Measurements from ENCODE around the gene ZNF92. TPM values are rescaled to one million over a fixed set of nuclear protein-coding genes. Genes with fewer than 3 reads are reported as not detected.
A peak's percentile ranks its signal among the peaks of the same experiment; 100 is the strongest.

ZNF92 gene
- total and polyA plus RNA-seq, 2 of the 13 experiments (the other 11 are each of a cell fraction or from before 2014, with no cell fraction given) = 4.0 to 13.2 TPM

- TF ChIP-seq ZBTB7B (CRISPR knock-in tag; IDR thresholded peaks at IDR 0.05) (peak; percentile 81), GPN1 (CRISPR knock-in tag; IDR thresholded peaks at IDR 0.05; ENCODE audit: borderline replicate concordance) (no peak), TOE1 (CRISPR knock-in tag; IDR thresholded peaks at IDR 0.05) (no peak), RFXAP (CRISPR knock-in tag; IDR thresholded peaks at IDR 0.05; ENCODE audit: borderline replicate concordance) (peak; percentile 75; the same call in 1 of the 2 replicates), PATZ1 (CRISPR knock-in tag; IDR thresholded peaks at IDR 0.05) (peak; percentile 89), KAT7 (CRISPR knock-in tag; IDR thresholded peaks at IDR 0.05; ENCODE audit: borderline replicate concordance) (0 out of 2 replicates have a peak, but pooled peaks have one; percentile 42), ZNF597 (CRISPR knock-in tag; IDR thresholded peaks at IDR 0.05) (no peak), ZNF292 (CRISPR knock-in tag; IDR thresholded peaks at IDR 0.05; ENCODE audit: borderline replicate concordance, low read depth) (peak; percentile 52; the same call in 1 of the 2 replicates), ZNF264 (CRISPR knock-in tag; IDR thresholded peaks at IDR 0.05) (peak; percentile 67; the same call in 1 of the 2 replicates), AKNA (CRISPR knock-in tag; IDR thresholded peaks at IDR 0.05; ENCODE audit: borderline replicate concordance) (no peak), SRF (IDR thresholded peaks at IDR 0.05; ENCODE audit: low read depth, low read length) (peak; percentile 40; the same call in 1 of the 2 replicates), ELF3 (CRISPR knock-in tag; IDR thresholded peaks at IDR 0.05) (peak; percentile 88), ZNF207 (IDR thresholded peaks at IDR 0.05; ENCODE audit: borderline replicate concordance) (no peak), NR2F6 (IDR thresholded peaks at IDR 0.05) (peak; percentile 90), NR2F6 (CRISPR knock-in tag; IDR thresholded peaks at IDR 0.05) (peak; percentile 90), POLR2A (IDR thresholded peaks at IDR 0.05; ENCODE audit: insufficient read depth in 1 of 2, low read depth in 2 of 2, low read length in 2 of 2) (no peak), PRPF4 (IDR thresholded peaks at IDR 0.05; ENCODE audit: low read depth, low read length, poor library complexity, severe bottlenecking) (no peak), ZNF44 (CRISPR knock-in tag; IDR thresholded peaks at IDR 0.05) (no peak), HHEX (CRISPR knock-in tag; IDR thresholded peaks at IDR 0.05) (peak; percentile 78), PITX1 (CRISPR knock-in tag; IDR thresholded peaks at IDR 0.05) (peak; percentile 93), ZFY (CRISPR knock-in tag; IDR thresholded peaks at IDR 0.05) (0 out of 2 replicates have a peak, but pooled peaks have one; percentile 22), ZNF12 (CRISPR knock-in tag; IDR thresholded peaks at IDR 0.05) (no peak; the same call in 1 of the 2 replicates), ZNF572 (CRISPR knock-in tag; IDR thresholded peaks at IDR 0.05) (no peak), ZNF557 (CRISPR knock-in tag; IDR thresholded peaks at IDR 0.05) (no peak), IKZF1 (IDR thresholded peaks at IDR 0.05) (no peak)
Observed at GRCh38 chr7:65444899-65445823, 71.5 kb downstream of the ZNF92 start (continued).
